Astrocyte of the cerebellum (primary cell): ENCODE data around the gene SMTNL2.
"Not testable (repeated sequence)": the region's sequence is repeated elsewhere in the genome, so short reads cannot be mapped to it uniquely, and the experiment has no call there.

Experiments
- DNase-seq: peaks from one replicate; pipeline ENCODE4 v3.0.0-alpha.2; 2011; ENCODE audit warnings: low read depth
- H3K4me3 ChIP-seq: 2 replicates; pipeline ENCODE4 v1.5.1; 2011; ENCODE audit warnings: mild to moderate bottlenecking, low read depth, low read length, moderate library complexity
- in situ Hi-C: cut with HindIII; loops from 2 replicates; pipeline ENCODE4 v1.10.0; 2017; ENCODE audit warnings: low sequenced_read_pairs
- TF ChIP-seq, protein P1 (sequence below): IDR thresholded peaks from 2 replicates; pipeline ENCODE4 v1.5.1; 2012; ENCODE audit warnings: low read length, low read depth, moderate library complexity, mild to moderate bottlenecking; ENCODE audit errors: missing control alignments

The SMTNL2 gene

GRCh38 chr17:4617590-4618351 is 33.4 kb downstream of the SMTNL2 start:
- DNase-seq = no peak
- no peak overlapping the region for H3K4me3 ChIP-seq
- TF ChIP-seq, protein P1, sequence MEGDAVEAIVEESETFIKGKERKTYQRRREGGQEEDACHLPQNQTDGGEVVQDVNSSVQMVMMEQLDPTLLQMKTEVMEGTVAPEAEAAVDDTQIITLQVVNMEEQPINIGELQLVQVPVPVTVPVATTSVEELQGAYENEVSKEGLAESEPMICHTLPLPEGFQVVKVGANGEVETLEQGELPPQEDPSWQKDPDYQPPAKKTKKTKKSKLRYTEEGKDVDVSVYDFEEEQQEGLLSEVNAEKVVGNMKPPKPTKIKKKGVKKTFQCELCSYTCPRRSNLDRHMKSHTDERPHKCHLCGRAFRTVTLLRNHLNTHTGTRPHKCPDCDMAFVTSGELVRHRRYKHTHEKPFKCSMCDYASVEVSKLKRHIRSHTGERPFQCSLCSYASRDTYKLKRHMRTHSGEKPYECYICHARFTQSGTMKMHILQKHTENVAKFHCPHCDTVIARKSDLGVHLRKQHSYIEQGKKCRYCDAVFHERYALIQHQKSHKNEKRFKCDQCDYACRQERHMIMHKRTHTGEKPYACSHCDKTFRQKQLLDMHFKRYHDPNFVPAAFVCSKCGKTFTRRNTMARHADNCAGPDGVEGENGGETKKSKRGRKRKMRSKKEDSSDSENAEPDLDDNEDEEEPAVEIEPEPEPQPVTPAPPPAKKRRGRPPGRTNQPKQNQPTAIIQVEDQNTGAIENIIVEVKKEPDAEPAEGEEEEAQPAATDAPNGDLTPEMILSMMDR = no peak
- in situ Hi-C loops = no loop called here

DNA sequence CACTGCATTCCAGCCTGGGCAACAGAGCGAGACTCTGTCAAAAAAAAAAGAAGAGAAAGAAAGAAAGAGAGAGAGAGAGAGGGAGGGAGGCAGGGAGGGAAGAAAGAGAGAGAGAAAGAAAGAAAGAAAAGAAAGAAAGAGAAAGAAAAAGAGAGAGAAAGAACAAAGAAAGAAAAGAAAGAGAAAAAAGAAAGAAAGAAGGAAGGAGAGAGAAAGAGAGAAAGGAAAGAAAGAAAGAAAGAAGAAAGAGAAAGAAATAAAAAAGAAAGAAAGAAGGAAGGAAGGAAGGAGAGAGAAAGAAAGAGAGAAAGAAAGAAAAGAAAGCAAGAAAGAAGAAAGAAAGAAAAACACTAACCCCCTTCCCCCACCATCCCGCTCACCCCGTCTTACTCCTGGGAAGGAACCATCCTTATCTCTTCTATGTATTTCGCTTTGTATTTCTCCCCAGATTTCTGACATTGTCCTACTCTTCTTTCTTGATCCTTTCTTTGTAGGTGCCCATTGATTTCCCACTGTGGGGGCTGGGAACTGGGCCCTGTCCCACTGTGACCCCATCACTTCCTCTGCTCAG is 36.3 kb downstream of the SMTNL2 start:
- no peak for DNase-seq
- TF ChIP-seq, protein P1 = no peak
- H3K4me3 ChIP-seq = no peak overlapping the region
- in situ Hi-C loops = no loop called here

GRCh38 chr17:4622375-4622774 is 38.0 kb downstream of the SMTNL2 start:
- no peak for DNase-seq
- no peak overlapping the region for H3K4me3 ChIP-seq
- in situ Hi-C loops = no loop called here
- TF ChIP-seq, protein P1 = no peak

- TF ChIP-seq, protein P1 = no peak
- DNase-seq = no peak
- in situ Hi-C loops = no loop called here
These were observed 38.9 kb downstream of the SMTNL2 start for GRCh38 chr17:4623249-4623648.

GRCh38 chr17:4624451-4624911 is 40.2 kb downstream of the SMTNL2 start:
- in situ Hi-C loops, DNase-seq, H3K4me3 ChIP-seq: not testable (repeated sequence)

More at GRCh38 chr17:4623249-4623648, 38.9 kb downstream of the SMTNL2 start:
- H3K4me3 ChIP-seq = no peak overlapping the region

- no peak overlapping the region for H3K4me3 ChIP-seq
- TF ChIP-seq, protein P1 = no peak
- no peak for DNase-seq
- in situ Hi-C loops = no loop called here
These were observed 40.9 kb downstream of the SMTNL2 start for GRCh38 chr17:4625181-4625617.

- in situ Hi-C loops = no loop called here
- no peak for DNase-seq
- no peak overlapping the region for H3K4me3 ChIP-seq
These were observed 42.5 kb downstream of the SMTNL2 start for GRCh38 chr17:4626734-4627256.

More at GRCh38 chr17:4626734-4627256, 42.5 kb downstream of the SMTNL2 start:
- TF ChIP-seq, protein P1 = no peak
